GM10266 (cell line): Measurements from ENCODE around the gene MPHOSPH6.
"Not testable (repeated sequence)": the region's sequence is repeated elsewhere in the genome, so short reads cannot be mapped to it uniquely, and the experiment has no call there.

Experiments
- DNase-seq: peaks from one replicate; pipeline ENCODE4 v3.0.0; 2012; ENCODE audit errors: extremely low spot score
- TF ChIP-seq, protein P1 (sequence below): IDR thresholded peaks from 2 replicates; pipeline ENCODE4 v1.5.1; 2012; ENCODE audit warnings: mild to moderate bottlenecking, low read depth; ENCODE audit not compliant: control insufficient read depth, insufficient read depth; ENCODE audit errors: missing control alignments

MPHOSPH6 gene

GRCh38 chr16:82119405-82119804, 50.6 kb downstream of the MPHOSPH6 start:
- DNase-seq = no peak
- TF ChIP-seq, protein P1, sequence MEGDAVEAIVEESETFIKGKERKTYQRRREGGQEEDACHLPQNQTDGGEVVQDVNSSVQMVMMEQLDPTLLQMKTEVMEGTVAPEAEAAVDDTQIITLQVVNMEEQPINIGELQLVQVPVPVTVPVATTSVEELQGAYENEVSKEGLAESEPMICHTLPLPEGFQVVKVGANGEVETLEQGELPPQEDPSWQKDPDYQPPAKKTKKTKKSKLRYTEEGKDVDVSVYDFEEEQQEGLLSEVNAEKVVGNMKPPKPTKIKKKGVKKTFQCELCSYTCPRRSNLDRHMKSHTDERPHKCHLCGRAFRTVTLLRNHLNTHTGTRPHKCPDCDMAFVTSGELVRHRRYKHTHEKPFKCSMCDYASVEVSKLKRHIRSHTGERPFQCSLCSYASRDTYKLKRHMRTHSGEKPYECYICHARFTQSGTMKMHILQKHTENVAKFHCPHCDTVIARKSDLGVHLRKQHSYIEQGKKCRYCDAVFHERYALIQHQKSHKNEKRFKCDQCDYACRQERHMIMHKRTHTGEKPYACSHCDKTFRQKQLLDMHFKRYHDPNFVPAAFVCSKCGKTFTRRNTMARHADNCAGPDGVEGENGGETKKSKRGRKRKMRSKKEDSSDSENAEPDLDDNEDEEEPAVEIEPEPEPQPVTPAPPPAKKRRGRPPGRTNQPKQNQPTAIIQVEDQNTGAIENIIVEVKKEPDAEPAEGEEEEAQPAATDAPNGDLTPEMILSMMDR = no peak

- TF ChIP-seq, protein P1 = no peak
- DNase-seq = no peak
Measured at GRCh38 chr16:82118749-82119148, 51.3 kb downstream of the MPHOSPH6 start.

DNA sequence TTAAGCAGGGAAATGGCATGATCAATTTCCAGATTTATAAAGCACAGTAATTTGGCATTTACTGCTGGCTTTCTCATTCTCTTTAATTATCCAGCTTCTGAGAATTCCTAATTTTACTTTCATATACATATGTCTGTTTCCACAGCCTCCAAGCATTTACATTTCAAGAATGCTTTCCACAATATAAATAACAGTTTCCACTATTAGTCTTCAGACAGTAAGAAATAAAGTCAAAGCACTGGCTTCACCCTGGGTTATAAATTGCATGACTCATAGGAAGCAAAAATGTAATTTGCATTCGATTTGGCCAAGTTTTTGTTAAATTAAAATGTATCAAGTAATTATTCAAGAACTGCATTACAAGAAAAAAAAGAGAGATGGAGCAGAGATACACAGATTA, 53.5 kb downstream of the MPHOSPH6 start:
- TF ChIP-seq, protein P1 = no peak
- no peak for DNase-seq

GRCh38 chr16:82113741-82114140, 56.3 kb downstream of the MPHOSPH6 start:
- TF ChIP-seq, protein P1 = no peak
- DNase-seq = no peak

- DNase-seq = no peak
- TF ChIP-seq, protein P1 = no peak
Measured at GRCh38 chr16:82111944-82112343, 58.1 kb downstream of the MPHOSPH6 start.

DNA sequence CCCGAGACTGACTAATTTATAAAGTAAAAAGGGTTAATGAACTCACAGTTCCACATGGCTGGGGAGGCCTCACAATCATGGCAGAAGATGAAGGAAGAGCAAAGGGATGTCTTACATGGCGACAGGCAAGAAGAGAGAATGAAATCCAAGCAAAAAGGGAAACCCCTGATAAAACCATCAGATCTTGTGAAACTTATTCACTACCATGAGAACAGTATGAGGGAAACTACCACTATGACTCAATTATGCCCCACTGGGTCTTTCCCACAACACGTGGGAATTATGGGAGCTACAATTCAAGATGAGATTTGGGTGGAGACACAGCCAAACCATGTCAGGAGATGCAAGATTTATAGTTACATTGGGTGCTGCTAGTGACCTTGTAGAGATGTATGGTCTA, 60.8 kb downstream of the MPHOSPH6 start:
- DNase-seq = not testable (repeated sequence)

DNA sequence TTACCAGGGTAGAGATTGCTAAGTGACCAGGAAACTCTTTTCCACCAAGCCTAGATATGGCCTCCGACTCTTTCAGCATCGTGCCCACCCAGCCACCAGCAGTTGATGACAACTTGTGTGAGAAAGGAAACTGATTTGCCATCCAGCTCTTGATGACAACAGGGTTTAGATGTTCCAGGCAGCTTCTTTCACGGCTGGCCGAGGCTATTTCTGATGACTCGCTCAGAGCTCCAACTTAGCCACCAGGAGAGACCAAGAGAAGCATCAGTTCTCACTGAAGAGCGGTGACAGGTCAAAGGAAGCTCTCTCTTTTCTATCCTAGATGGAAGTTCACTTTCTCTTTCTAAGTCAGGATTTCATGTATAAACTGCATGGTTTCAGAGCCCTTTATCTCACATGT, 61.2 kb downstream of the MPHOSPH6 start:
- TF ChIP-seq, protein P1 = no peak
- no peak for DNase-seq

DNA sequence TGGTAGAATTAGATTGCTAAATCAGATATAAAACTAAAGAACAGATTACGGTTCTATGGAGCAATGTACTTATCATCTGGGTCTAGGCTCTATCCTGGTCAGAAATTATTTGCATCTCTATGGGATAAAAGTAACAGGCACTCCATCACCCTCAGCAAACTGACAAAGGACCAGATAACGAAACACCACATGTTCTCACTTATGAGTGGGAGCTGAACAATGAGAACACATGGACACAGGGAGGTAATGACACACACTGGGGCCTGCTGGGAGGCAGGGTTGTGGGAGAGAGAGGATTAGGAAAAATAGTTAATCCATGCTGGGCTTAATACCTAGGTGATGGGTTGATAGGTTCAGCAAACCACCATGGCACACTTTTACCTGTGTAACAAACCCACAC, 61.9 kb downstream of the MPHOSPH6 start:
- no peak for DNase-seq
- TF ChIP-seq, protein P1 = no peak
